GM19239 (cell line): ENCODE data around the gene NAA80.
"Not testable (repeated sequence)": the region's sequence is repeated elsewhere in the genome, so short reads cannot be mapped to it uniquely, and the experiment has no call there.

ENCODE experiments used
- DNase-seq: peaks from one replicate; pipeline ENCODE4 v3.0.0; 2011; ENCODE audit warnings: low spot score; ENCODE audit not compliant: insufficient read length
- FAIRE-seq: peaks from 2 replicates; lab custom pipeline; 2011; peaks lifted over from hg19 to GRCh38; lab: Jason Lieb, UNC

NAA80 gene

DNA sequence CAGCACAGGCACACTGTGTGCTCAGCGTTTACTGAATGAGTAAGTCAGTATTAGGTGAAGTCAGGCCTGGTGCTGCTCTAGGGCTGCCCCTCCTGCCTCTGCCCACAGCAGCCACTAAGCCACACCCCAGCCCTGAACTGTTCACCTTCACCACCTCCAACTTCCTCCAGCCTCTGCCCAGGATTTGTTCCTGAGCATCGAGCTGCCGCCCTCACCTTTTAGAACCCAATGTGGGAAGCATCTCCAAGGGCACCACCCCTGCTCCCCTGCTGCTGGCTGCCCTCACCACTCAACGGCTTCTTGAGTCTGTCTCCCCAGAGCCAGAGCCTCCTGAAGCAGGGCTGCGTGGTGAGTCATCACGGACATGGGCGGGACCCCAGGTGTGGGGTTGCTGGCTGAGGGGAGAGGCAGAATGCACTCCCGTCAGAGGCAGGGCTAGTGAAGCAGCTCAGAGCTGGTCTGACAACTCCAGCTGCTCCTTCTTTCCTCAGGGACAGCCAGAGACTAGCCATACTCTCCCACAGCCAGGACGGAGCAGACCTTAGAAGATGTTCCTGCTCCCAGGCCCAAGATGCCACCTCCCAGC is 17.5 kb upstream of the NAA80 start:
- DNase-seq (no peak), FAIRE-seq (no peak)

DNA sequence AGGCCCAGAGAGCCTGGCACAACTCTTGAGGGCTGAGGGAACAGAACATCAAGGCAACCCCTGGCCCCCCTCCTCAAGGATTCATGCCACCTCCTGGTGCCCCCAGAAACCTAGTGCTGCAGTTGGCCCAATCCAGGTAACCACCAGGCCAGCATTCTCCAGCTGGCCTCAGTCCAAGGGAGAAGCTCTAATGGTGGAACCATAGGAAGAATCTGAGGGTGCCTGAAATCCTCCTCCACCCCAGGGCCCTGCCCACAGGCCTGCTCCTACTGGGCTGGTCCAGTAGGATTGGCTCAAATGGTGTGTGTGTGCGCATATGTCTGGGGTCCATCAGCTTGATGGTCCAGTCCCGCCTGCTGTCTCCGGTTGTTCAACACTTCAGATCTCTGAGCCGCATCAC is 15.6 kb upstream of the NAA80 start:
- FAIRE-seq (no peak), DNase-seq (no peak)

DNA sequence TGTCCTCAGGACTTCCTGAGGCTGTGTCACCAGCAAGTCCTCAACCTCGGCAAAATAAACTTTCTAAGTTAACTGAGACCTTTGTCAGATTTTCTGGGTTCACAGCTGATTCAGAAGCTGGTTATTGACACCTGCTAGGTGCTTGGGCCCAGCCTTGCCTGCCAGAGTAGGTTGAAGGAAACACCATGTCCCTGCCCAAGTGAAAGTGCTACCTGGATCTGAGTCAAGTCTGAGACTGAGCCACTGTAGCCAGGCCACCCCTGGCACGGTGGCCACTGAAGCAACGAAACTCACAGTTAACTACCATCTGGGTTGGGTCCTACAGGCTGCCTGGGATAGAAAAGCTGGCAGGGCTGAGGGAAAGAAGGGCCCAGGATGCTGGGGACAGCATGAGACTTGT is 15.1 kb upstream of the NAA80 start:
- FAIRE-seq, result no peak
- no peak for DNase-seq

DNA sequence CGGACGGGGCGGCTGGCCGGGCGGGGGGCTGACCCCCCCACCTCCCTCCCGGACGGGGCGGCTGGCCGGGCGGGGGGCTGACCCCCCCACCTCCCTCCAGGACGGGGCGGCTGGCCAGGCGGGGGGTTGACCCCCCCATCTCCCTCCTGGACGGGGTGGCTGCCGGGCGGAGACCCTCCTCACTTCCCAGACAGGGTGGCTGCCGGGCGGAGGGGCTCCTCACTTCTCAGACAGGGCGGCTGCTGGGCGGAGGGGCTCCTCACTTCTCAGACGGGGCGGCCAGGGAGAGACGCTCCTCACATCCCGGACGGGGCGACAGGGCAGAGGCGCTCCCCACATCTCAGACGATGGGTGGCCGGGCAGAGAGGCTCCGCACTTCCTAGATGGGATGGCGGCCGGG is 12.8 kb upstream of the NAA80 start:
- not testable (repeated sequence) for DNase-seq, FAIRE-seq

DNA sequence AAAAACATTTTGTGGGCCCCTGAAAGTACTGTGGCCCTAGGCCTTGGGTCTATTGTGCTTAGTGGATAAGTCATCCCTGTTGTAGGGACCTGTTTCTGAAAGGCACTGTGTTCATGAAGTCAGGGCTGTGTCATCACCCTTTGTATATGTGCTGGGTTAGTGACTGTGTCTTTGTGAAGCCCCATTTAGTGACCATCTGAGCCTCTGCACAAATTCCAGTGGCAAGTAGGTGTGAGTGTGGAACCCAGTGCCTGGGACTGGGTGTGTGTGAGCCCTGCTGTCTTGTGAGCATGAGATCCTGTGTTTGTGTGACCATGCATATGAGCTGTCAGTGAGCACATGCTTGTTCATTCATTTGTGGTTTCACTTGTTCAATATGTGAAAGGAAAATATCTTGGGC is 5.4 kb upstream of the NAA80 start:
- DNase-seq (no peak), FAIRE-seq (no peak)

DNA sequence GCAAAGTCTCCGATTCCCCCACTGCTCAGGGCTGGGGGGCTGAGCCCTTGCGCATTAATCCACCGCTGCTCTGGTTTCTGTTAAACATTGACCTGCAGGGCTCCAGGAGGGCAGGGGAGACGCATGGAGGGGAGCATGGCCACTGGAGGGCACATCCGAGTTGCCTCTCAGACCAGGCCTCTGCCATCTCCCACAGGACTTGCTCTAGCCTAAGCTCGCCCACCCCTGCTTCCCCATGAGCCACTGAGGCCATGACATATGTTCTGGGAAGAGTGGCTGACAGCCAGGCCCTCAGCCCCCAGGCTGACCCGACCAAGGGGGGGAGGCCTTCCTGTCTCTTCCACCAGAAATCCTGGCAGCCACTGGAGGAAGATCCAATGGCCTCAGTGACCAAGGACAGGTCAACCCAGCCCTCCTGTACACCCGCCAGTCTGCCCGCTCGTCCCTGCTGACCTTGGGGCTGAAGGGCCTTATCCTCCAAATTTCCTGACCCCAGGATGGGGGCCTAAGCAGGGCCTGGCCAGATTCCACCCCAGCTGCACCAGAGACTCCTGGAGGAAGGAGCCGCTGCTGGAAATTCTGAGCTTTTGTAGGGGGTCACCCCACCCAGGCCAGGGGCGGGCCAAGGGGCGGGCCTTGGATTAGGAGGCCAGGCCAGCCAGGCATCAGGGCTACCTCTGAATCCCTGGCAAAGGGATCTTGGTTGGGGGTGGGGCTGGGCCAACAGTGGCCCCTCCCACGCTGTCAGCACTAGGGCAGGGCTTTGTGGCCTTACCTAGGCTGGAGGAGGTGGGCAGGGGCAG is 4.0 kb upstream of the NAA80 start, which contains the start of gene HYAL1:
HYAL1 (minus strand) TSS at position 562 of the 803 bp plus-strand sequence. CDS start 618 bp downstream, outside the sequence.
- no peak for DNase-seq
- FAIRE-seq, result no peak

DNA sequence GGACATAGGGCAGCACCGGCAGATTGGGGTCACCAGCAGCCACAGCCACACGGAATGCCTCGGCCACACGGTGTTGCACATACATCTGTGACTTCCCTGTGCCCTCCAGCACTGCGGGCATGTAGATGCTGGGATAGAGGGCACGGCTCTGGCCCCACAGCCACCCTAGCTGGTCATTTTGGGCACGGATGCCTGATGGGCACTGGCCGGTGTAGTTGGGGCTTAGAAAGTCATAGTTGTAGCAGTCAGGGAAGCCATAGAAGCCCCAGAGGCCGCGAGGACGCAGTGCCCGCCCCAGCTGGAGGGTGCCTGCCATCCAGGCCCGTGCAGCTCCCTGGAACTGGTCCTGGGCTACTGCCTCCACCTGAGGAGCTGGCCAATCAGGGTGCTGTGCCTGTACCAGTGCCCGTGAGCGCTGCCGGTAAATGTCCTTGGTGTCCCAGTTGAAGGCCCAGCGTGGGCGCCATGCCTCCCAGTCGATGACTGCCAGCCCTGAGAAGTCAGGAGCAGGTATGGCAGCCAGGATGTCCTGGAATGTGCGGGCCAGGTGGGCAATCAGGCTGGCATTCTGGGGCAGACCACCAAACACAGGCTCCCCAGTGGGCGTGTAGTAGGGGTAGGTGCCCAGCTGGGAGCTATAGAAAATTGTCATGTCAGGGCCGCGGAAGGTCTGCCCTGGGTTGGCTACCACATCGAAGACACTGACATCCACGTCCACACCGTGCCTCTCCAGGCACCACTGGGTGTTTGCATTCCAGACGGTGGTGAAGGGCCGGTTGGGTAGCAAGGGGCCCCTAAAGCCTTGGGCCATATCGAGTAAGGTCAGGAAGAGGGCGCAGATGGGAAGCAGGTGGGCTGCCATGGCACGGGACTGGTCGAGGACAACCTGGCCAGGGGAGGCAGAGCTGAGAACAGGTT is 3.1 kb upstream of the NAA80 start:
- FAIRE-seq (no peak), DNase-seq (no peak)

DNA sequence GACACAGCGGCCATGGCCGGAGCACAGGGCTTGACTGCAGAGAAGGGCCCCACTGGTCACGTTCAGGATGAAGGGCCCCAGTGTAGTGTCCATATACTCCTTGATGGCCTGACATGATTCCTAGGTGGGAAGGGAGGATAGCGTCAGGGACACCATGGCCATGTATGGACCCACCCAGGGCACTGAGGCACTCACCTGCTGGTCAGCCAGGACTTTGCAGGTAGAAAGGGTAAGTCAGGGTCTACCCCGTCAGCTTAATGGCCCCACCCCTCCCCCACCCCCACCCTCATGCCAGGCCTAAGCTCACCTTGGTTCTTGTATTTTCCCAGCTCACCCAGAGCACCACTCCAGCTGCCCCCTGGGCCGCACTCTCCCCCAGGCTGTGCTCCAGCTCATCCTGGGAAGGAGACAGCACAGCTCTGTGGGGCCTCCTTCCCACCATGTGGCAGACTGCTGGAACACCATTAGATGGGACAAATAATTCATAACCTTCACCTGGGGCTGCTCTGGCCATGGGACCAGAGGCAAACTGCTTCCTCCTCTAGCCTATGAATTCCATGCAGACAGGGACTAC is 1.6 kb upstream of the NAA80 start:
- DNase-seq, result no peak
- FAIRE-seq, result no peak

DNA sequence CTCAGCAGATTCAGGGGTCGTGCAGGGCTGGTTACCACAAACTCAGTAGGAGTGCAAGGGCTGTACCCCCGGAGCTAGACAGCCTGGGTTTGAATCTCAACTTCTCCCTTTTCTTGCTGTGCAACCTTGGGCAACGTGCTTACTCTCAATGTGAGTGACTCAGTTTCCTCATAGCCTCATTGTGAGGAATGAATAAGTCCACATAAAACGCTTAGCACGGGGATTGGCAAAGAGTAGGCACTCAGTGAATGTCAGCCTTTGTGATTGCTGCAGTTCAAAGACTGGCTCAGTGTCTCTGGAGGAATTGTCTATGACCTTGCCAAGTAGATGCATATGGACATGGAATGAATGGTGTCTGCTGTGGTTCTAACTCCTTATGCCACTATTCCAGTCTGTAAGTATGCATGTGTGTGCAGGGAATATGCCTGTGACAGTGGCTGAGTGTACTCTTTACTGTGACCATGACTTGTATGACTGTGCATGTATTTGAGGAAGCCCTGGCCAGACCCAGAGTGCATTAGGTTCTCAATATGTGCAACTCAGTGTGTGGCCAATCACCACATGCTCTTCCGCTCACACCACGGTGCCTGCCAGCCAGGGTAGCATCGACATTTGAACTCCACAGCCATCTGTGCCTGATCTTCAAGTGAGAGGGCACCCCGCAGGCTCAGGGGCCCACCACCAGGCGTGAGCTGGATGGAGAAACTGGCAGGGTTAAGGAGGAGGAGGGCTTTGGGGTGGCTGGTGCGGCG is 900 bp upstream of the NAA80 start:
- FAIRE-seq, result peak; percentile 31
- no peak for DNase-seq

DNA sequence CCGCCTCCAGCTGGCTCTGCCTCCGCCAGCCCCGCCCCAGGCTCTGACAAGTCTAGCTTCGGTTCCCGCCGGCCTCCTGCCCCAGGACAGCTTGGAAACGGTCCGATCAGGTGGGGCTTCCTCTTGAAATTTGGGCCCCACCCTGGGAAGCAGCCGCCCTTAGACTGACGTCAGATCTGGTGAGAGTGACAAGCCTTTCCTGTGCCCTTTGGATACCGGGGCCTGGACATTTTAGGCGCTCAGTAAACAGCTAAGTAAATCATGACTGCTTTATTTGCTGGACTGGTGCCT is 378 bp upstream of the NAA80 start:
- DNase-seq (no peak), FAIRE-seq (no peak)

DNA sequence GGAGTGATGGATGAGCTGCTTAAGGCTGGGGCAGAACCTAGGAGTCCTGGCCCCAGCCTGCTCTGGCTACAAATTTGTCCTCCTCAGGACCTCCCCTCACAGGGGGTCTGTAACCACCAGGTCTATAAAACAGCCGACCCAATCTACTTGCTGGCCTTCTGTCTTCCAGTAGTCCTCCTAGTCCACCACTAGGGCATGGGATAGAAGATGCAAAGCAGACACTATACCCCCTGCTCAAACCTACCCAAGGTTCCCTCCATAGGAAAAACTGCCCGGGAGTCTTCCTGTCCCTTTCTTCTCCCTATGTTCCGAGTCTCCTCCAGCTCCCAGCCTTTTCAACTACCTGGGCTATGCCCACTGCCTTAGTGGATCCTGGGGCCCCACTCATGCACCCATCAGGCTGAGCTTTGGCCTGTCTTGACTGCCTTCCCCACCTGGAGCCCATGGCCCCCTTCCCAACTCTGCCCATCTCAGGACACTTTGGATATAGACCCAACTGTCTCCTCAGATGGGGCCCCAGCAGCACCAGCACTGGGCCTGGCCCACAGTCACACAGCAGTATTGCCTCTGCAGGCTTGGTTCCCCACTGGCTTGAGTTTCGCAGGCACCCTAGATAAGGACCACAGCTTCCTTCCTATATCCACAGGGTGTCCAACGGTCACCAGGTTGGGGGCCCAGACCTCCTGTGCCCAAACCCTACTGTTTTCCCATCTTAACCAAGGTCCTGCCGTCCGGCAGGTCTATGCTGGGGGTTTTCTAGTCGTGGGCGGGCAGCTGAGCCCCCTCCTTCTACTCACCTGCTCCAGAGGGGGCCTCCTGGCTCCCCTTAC is 1.1 kb downstream of the NAA80 start:
- peak; percentile 14 for FAIRE-seq
- DNase-seq, result no peak

DNA sequence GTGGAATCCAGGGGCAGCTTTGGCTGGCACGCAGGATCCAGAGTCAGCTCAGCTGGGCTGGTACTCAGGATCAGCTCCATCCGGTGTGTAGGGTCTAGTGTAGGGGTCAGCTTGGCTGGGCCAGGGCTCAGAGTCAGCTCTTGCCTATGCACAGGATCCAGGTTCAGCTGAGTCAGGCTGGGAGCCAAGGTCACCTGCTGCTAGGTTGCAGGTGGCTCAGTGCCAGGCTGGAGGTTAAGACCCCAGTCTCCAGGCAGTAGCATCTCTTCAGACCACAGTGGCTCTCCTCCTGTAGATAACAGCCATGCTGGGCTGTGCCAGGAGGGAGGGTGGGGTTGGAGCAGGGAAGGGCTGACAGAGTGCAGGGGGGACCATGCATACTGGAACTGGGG is 1.8 kb downstream of the NAA80 start:
- FAIRE-seq (no peak), DNase-seq (no peak)

DNA sequence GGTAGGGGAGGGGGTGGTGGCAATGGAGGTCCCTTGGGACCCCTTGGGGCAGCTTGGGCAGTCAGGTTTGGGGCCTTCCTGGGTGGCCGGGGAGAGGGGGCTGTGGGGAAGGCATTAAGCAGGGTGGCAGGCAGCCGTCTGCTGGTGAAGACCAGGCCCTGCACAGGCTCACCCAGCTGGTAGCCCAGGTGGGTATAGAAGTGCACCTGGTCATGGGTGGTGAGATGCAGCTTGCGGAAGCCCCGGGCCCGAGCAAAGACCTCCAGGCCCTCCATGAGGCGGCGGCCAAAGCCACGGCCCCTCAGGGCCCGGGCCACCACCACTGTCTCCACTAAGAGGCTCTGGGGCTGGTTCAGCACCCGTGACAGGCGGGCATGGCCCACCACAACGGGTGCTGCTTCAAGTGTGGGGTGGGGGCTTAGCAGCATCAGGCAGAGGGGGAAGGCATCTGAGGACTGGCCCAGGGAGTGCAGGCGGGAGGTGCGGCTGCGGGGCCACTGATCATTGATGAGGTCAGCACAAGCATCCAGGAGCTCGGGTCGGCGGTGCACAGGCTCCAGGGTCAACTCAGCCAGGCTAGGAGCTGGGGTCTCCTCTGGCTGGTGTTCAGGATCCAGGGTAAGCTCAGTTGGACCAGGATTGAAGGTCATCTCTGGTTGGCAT is 2.4 kb downstream of the NAA80 start:
- FAIRE-seq (no peak), DNase-seq (no peak)

DNA sequence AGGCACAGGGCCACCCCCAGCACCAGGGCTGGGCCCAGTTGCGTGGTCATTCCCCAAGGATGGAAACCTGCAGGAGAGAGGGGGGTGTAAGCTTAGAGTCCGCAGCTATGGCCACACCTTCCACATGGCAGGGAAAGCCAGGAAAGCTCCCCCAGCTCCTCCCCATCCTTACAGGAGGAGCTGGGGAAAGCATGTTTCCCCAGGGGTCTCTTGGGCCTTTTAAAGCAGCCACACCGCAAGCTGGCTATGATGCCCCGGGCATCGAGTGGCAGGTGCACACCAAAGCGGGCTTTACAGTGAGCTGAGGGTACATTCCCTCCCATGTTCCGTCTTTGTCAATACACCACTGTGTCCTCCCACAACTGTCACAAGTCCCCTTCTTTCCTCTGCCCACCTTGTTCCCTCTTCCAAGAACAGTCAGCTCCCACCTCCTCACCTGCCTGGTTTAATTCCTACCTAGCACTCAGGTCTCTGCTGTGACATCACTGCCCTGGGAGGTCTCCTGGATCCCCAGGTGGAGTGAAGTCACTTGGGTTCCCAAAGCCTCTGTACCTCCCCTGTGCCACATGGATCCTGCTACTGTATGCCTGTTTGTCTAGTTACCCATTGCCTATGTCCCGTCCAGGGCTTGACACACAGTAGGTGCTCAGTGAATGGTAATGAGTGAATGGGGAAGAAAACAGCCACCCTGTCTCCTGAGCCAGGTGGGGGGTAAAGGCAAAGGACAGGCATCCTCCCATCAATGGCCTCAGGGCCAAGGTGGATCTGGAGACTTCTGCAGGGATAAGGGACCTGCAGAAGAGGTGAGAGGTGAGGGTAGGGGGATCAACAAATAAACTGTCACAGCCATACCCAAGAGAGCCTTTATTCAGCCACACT is 3.4 kb downstream of the NAA80 start:
- DNase-seq (no peak), FAIRE-seq (no peak)

DNA sequence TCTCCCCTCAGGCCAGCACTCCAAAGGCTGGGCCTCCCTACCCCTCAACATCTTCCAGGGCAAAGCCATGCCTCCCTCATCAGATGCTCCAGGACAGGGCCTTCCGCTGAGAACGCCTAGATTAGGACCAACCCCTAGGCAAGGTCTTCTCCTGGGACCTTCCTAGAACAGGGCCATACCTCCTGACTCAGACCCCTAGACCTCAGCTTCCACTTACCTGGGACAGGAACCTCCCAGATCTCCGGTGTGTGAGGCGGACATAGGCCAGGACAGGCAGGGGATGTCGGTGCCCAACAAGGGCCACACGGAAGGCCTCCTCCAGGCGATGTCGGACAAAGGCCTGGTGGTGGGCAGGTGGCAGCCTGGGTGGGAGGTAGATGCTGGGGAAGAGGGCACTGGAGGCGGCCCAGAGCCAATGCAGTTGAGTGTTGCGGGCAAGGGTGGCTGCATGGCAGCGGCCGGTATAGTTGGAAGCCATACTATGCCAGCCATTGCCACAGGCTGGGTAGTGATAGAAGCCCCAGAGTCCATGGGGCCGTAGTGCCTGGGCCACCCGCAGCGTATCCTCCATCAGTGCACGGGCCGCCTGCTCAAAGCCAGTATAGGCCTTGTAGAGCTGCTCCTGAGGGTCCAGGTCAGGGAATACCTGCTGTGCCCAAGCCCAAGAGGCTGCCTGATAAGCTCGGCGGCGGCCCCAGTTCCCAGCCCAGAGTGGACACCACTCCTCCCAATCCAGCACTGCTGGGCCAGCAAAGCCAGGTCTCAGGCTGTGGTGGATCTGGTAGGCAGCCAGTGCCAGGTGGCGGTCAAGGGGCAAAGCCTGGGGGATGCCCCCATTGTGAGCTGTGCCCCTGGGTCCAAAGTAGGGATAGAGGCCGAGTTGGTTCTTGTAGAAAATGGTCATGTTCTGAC is 4.5 kb downstream of the NAA80 start:
- FAIRE-seq, result no peak
- no peak for DNase-seq

DNA sequence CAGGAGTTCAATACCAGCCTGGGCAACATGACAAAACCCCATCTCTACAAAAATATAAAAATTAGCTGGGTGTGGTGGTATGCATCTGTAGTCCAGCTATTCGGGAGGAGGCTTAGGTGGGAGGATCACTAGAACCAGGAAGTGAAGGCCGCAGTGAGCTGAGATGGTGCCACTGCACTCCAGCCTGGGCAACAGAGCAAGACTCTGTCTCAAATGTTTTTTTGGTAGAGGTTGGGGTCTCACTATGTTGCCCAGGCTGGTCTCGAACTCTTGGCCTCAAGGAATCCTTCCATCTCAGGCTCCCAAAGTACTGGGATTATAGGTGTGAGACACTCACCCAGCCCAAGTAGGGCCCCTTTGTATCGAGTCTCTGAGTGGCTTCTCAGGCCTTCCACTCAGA is 5.1 kb downstream of the NAA80 start:
- no peak for FAIRE-seq

More for the DNA sequence above, 5.1 kb downstream of the NAA80 start:
- DNase-seq, result no peak
